ENCODE data around the gene SLC4A1AP. TPM values are rescaled to one million over a fixed set of nuclear protein-coding genes. Genes with fewer than 3 reads are reported as not detected.

The SLC4A1AP gene
- total and polyA plus RNA-seq, 2 of the 13 experiments (the other 11 are each of a cell fraction or from before 2014, with no cell fraction given): 15.3 to 44.6 TPM

DNA sequence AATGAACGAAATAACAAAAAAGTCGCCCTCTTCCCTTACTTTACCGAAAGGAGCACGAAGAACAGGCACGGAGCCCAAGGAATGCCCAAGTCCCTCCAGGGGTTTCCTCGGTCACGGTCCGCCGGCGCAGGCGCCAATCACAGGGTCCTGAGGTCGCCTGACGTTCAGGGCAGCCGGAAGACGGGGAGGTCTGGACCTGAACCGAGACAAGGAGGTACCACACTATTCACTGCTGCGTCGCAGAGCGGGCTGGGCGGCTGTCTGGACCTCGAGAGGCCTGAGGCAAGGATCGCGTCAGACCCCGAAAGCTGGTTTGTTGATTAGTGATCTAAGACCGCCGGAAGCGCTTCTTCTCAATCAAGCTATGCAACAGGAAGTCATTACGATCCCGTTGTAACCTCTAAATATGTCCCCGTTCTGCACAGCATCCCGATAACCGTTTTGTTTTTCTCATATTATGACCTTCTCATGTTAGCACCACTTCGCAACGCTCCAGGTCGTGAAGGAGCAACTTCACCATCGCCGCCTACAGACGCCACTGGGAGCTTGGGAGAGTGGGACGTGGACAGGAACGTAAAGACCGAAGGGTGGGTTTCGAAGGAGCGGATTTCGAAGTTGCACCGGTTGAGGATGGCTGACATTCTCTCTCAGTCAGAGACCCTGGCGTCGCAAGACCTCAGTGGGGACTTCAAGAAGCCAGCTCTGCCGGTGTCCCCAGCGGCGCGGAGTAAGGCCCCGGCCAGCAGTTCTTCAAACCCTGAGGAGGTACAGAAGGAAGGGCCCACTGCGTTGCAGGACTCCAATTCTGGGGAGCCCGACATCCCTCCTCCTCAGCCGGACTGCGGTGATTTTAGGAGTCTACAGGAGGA is at the start of gene SLC4A1AP, which contains the start of gene SUPT7L (continued):
- peak; percentile 25; the same call in 1 of the 2 replicates for TF ChIP-seq ZNF577 (CRISPR knock-in tag; IDR thresholded peaks at IDR 0.05; ENCODE audit: borderline replicate concordance, low read depth)
- no peak; the same call in 1 of the 2 replicates for TF ChIP-seq ZMYM3 (CRISPR knock-in tag; IDR thresholded peaks at IDR 0.05)
- peak; percentile 80; the same call in 1 of the 2 replicates for TF ChIP-seq KDM4B (CRISPR knock-in tag; IDR thresholded peaks at IDR 0.05)
- peak; percentile 67; the same call in 1 of the 2 replicates for TF ChIP-seq MYC (CRISPR knock-in tag; IDR thresholded peaks at IDR 0.05; ENCODE audit: borderline replicate concordance)
- peak; percentile 91 for TF ChIP-seq ZNF772 (CRISPR knock-in tag; IDR thresholded peaks at IDR 0.05)
- peak; percentile 91; the same call in 1 of the 2 replicates for TF ChIP-seq ZNF234 (CRISPR knock-in tag; conservative IDR thresholded peaks at IDR 0.05)
- TF ChIP-seq, protein P1, sequence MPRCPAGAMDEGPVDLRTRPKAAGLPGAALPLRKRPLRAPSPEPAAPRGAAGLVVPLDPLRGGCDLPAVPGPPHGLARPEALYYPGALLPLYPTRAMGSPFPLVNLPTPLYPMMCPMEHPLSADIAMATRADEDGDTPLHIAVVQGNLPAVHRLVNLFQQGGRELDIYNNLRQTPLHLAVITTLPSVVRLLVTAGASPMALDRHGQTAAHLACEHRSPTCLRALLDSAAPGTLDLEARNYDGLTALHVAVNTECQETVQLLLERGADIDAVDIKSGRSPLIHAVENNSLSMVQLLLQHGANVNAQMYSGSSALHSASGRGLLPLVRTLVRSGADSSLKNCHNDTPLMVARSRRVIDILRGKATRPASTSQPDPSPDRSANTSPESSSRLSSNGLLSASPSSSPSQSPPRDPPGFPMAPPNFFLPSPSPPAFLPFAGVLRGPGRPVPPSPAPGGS (CRISPR knock-in tag; IDR thresholded peaks at IDR 0.05): peak; percentile 96; the same call in 1 of the 2 replicates
- TF ChIP-seq, protein P2, sequence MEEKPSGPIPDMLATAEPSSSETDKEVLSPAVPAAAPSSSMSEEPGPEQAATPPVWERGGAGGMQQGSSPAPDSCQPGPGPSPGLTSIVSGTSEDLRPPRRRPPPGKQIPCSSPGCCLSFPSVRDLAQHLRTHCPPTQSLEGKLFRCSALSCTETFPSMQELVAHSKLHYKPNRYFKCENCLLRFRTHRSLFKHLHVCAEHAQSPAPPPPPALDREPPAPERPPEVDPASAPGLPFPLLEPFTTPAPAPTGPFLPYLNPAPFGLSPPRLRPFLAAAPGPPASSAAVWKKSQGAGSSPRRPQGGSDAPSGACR (CRISPR knock-in tag; IDR thresholded peaks at IDR 0.05): peak; percentile 75; the same call in 1 of the 2 replicates
- peak; percentile 82 for TF ChIP-seq TSC22D2 (CRISPR knock-in tag; IDR thresholded peaks at IDR 0.05; ENCODE audit: borderline replicate concordance)
- TF ChIP-seq YEATS4 (CRISPR knock-in tag; IDR thresholded peaks at IDR 0.05; ENCODE audit: borderline replicate concordance): peak; percentile 100
- TF ChIP-seq, protein P3, sequence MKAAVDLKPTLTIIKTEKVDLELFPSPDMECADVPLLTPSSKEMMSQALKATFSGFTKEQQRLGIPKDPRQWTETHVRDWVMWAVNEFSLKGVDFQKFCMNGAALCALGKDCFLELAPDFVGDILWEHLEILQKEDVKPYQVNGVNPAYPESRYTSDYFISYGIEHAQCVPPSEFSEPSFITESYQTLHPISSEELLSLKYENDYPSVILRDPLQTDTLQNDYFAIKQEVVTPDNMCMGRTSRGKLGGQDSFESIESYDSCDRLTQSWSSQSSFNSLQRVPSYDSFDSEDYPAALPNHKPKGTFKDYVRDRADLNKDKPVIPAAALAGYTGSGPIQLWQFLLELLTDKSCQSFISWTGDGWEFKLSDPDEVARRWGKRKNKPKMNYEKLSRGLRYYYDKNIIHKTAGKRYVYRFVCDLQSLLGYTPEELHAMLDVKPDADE (CRISPR knock-in tag; IDR thresholded peaks at IDR 0.05): no peak; the same call in 1 of the 2 replicates
- TF ChIP-seq, protein P4, sequence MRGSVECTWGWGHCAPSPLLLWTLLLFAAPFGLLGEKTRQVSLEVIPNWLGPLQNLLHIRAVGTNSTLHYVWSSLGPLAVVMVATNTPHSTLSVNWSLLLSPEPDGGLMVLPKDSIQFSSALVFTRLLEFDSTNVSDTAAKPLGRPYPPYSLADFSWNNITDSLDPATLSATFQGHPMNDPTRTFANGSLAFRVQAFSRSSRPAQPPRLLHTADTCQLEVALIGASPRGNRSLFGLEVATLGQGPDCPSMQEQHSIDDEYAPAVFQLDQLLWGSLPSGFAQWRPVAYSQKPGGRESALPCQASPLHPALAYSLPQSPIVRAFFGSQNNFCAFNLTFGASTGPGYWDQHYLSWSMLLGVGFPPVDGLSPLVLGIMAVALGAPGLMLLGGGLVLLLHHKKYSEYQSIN (CRISPR knock-in tag; IDR thresholded peaks at IDR 0.05; ENCODE audit: borderline replicate concordance): no peak; the same call in 1 of the 2 replicates
- TF ChIP-seq, protein P5, sequence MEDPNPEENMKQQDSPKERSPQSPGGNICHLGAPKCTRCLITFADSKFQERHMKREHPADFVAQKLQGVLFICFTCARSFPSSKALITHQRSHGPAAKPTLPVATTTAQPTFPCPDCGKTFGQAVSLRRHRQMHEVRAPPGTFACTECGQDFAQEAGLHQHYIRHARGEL (CRISPR knock-in tag; IDR thresholded peaks at IDR 0.05): 0 out of 2 replicates have a peak, but pooled peaks have one; percentile 78
- TF ChIP-seq MEIS2 (CRISPR knock-in tag; IDR thresholded peaks at IDR 0.05): peak; percentile 44; the same call in 1 of the 2 replicates
- no peak for TF ChIP-seq NCOA5 (CRISPR knock-in tag; IDR thresholded peaks at IDR 0.05)
- peak; percentile 97 for TF ChIP-seq ZNF232 (CRISPR knock-in tag; IDR thresholded peaks at IDR 0.05; ENCODE audit: borderline replicate concordance)
- no peak; the same call in 1 of the 2 replicates for TF ChIP-seq CHD4 (IDR thresholded peaks at IDR 0.05; ENCODE audit: borderline replicate concordance, low read length)
- peak; percentile 31; the same call in 1 of the 2 replicates for TF ChIP-seq FOSL1 (CRISPR knock-in tag; IDR thresholded peaks at IDR 0.05; ENCODE audit: borderline replicate concordance)
- TF ChIP-seq DMAP1 (CRISPR knock-in tag; IDR thresholded peaks at IDR 0.05): peak; percentile 99
- TF ChIP-seq, protein P6, sequence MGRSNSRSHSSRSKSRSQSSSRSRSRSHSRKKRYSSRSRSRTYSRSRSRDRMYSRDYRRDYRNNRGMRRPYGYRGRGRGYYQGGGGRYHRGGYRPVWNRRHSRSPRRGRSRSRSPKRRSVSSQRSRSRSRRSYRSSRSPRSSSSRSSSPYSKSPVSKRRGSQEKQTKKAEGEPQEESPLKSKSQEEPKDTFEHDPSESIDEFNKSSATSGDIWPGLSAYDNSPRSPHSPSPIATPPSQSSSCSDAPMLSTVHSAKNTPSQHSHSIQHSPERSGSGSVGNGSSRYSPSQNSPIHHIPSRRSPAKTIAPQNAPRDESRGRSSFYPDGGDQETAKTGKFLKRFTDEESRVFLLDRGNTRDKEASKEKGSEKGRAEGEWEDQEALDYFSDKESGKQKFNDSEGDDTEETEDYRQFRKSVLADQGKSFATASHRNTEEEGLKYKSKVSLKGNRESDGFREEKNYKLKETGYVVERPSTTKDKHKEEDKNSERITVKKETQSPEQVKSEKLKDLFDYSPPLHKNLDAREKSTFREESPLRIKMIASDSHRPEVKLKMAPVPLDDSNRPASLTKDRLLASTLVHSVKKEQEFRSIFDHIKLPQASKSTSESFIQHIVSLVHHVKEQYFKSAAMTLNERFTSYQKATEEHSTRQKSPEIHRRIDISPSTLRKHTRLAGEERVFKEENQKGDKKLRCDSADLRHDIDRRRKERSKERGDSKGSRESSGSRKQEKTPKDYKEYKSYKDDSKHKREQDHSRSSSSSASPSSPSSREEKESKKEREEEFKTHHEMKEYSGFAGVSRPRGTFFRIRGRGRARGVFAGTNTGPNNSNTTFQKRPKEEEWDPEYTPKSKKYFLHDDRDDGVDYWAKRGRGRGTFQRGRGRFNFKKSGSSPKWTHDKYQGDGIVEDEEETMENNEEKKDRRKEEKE (IDR thresholded peaks at IDR 0.05): no peak
- TF ChIP-seq ZNF605 (CRISPR knock-in tag; IDR thresholded peaks at IDR 0.05): peak; percentile 81

Data from HepG2 (cell line).